Subcutaneous abdominal adipose tissue (tissue), 5 donors: Measurements from ENCODE around the gene PPP2R2D.

Experiments used
- H3K27ac ChIP-seq: one replicate; pipeline ENCODE4 v1.7.0; 2013; ENCODE audit warnings: low read depth, mild to moderate bottlenecking, inconsistent platforms, low read length, moderate library complexity
- H3K27me3 ChIP-seq, 5 donors: one replicate each; pipeline ENCODE4 v1.7.0; 2013; ENCODE audit warnings: low read length in 5 of 5, inconsistent platforms in 1 of 5; ENCODE audit not compliant: control insufficient read depth in 5 of 5, insufficient read depth in 4 of 5
- H3K36me3 ChIP-seq, 5 donors: one replicate each; pipeline ENCODE4 v1.7.0; 2013; ENCODE audit warnings: low read length in 5 of 5; ENCODE audit not compliant: control insufficient read depth in 5 of 5, insufficient read depth in 5 of 5
- H3K4me1 ChIP-seq, 5 donors: one replicate each; pipeline ENCODE4 v1.7.0; 2013; ENCODE audit warnings: low read length in 5 of 5, mild to moderate bottlenecking in 3 of 5, moderate library complexity in 1 of 5; ENCODE audit not compliant: control insufficient read depth in 5 of 5, insufficient read depth in 5 of 5
- H3K4me3 ChIP-seq, 5 donors: one replicate each; pipeline ENCODE4 v1.7.0; 2013; ENCODE audit warnings: low read length in 5 of 5, low read depth in 1 of 5
- H3K9ac ChIP-seq, 5 donors: one replicate each; pipeline ENCODE4 v1.7.0; 2013; ENCODE audit warnings: low read length in 5 of 5, mild to moderate bottlenecking in 4 of 5, moderate library complexity in 3 of 5
- H3K9me3 ChIP-seq, 5 donors: one replicate each; pipeline ENCODE4 v1.7.0; 2013; ENCODE audit warnings: low read length in 5 of 5; ENCODE audit not compliant: control insufficient read depth in 5 of 5
- donor health status: healthy.
- donor health status: healthy.
- donor health status: healthy.
- donor health status: healthy.
- donor health status: healthy.

Gene PPP2R2D

GRCh38 chr10:131888186-131888604 lies 12.6 kb upstream of the PPP2R2D start:
- H3K27ac ChIP-seq, result no peak overlapping the region
- peaks cover 6 to 33% (median 30%) of the 10 kb centered on the region in 5 donors for H3K27me3 ChIP-seq
- no peaks in the 10 kb centered on the region for H3K9me3 ChIP-seq
- H3K36me3 ChIP-seq, result no peaks in the 10 kb centered on the region
- no peak overlapping the region for H3K4me3 ChIP-seq
- peaks cover 0 to 5% (median 3%) of the 10 kb centered on the region in 5 donors for H3K4me1 ChIP-seq
- H3K9ac ChIP-seq, result no peak overlapping the region

GRCh38 chr10:131889755-131890154 lies 11.1 kb upstream of the PPP2R2D start:
- Histone ChIP-seq H3K27ac (no peak overlapping the region), H3K9me3 (no peaks in the 10 kb centered on the region), H3K4me1 (peaks cover 0 to 5% (median 3%) of the 10 kb centered on the region in 5 donors), H3K4me3 (no peak overlapping the region), H3K36me3 (no peaks in the 10 kb centered on the region), H3K9ac (no peak overlapping the region), H3K27me3 (peaks cover 6 to 40% (median 34%) of the 10 kb centered on the region in 5 donors)

GRCh38 chr10:131890276-131891195 lies 10.3 kb upstream of the PPP2R2D start:
- no peaks in the 10 kb centered on the region for H3K36me3 ChIP-seq
- no peak overlapping the region for H3K27ac ChIP-seq
- no peaks in the 10 kb centered on the region for H3K9me3 ChIP-seq
- H3K27me3 ChIP-seq, result peaks cover 7 to 40% (median 38%) of the 10 kb centered on the region in 5 donors
- H3K9ac ChIP-seq, result no peak overlapping the region
- peaks cover 0 to 2% (median 1%) of the 10 kb centered on the region in 5 donors for H3K4me1 ChIP-seq
- H3K4me3 ChIP-seq, result no peak overlapping the region

DNA sequence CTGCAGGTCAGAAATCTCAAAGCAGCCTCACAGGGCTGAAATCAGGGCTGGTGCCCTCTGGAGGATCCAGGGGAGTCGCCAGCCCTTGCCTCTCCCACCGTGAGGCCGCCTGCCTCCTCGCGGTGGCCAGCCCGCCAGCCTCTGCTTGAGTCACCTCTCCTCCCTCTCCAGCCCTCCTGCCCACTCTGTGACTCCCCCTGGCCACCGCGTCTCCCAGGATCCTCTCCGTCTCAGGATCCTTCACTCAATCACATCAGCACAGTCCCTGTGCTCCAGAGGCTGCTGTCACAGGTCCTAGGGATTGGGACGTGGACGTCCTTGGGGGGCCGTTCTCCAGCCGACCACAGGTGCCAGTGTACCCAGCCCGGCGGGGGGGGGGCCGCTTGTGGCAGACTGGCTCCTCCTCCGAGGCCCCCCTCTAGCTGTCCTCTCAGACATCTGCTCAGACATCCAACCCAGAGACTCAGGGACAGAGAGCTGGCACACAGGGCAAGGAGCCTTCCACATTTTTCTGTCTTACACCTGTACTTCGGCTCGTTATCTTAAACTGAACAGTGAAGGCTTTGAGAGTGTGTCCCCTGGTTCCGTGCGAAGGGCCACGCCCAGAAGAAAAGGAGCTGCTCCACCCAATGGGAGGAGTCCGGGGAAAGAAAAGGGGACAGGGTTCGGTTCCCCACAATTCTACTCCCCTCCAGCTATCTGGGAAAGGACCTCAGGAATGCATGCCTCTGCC lies 9.4 kb upstream of the PPP2R2D start:
- Histone ChIP-seq H3K4me1 (no peaks in the 10 kb centered on the region), H3K4me3 (no peak overlapping the region), H3K9me3 (no peaks in the 10 kb centered on the region), H3K27me3 (peaks cover 8 to 38% (median 34%) of the 10 kb centered on the region in 5 donors), H3K27ac (no peak overlapping the region), H3K36me3 (no peaks in the 10 kb centered on the region), H3K9ac (no peak overlapping the region)

DNA sequence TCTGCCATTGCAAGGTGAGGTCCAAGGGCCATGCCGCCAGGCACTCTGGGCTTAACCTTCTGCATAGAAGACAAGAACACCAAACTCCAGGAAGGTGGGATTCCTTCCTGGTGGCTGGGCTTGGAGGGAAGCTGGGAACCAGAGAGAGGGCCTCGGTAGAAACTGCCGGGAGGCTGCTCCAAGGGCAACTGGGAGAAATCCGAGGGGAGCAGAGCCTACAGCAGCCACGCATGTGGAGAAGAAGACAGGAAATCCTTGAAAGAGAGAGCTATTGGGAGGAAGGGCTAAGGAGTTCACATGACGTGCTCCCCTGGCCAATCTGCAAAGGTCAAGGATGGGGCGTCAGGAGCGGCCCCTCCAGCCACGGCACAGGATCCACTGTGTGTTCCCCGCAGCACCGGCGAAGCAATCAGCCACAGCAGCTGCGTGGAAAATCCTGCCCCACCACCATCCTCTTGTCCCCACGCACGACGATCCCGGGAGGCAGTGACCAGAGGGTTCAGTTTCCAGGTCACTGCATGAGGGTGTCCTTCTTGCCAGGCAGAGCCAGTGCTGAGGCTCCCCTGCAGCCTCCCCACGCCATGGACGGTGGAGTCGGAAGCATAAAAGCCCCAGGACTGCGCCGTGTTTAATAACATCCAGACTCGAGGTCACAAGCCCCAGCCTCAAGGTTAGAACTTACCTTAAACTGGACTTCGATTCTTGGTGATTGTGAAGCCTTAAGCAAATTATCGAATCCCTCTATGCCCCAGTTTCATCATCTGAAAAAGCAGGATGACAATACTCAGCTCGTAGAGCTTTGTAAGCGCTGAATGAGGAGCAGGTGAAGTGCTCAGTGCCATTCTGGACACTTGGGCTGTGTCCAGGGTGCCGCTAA lies 8.6 kb upstream of the PPP2R2D start:
- no peaks in the 10 kb centered on the region for H3K4me1 ChIP-seq
- H3K27me3 ChIP-seq, result peaks cover 8 to 38% (median 33%) of the 10 kb centered on the region in 5 donors
- H3K9me3 ChIP-seq, result no peaks in the 10 kb centered on the region
- no peak overlapping the region for H3K4me3 ChIP-seq
- no peak overlapping the region for H3K27ac ChIP-seq
- H3K36me3 ChIP-seq, result no peaks in the 10 kb centered on the region
- H3K9ac ChIP-seq, result no peak overlapping the region

DNA sequence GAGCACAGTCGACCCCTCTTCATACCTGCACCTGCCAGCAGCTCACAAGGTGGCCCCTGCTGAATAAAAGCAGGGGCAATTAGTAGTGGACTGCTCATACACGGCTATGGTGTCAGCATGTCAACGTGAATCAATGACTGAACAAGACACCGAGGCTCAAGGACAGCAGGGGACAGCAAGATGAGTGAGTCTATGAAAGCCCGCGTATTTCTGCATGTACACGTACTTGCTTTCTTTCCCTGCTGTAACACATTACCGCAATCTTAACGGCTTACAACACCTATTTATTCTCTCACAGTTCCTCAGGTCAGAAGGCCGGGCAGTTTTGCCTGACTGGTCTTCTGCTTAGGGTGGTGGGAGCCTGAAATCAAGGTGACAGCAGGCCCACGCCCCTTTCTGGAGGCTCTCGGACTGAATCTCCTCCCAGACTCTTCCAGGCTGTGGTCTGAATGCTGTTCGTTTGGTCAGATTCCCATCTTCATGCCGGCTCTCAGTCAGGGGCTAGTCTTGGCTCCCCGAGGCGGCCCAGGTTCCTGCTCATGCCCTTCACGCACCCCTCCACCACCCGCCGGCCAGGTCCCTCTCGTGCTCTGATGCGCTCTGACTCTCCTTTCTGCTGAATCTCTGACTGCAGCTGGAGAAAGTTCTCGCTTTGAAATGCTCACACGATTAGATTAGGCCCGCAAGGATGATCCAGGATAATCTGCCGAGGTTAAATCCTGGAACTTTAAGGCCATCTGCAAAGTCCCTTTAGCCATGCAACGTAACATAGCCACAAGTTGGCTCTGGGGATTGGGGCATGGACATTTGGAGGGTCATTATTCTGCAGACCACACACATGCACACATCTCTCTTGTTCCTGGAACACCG lies 7.8 kb upstream of the PPP2R2D start:
- Histone ChIP-seq H3K9me3 (no peaks in the 10 kb centered on the region), H3K9ac (no peak overlapping the region), H3K36me3 (no peaks in the 10 kb centered on the region), H3K27me3 (peaks cover 8 to 38% (median 33%) of the 10 kb centered on the region in 5 donors), H3K27ac (no peak overlapping the region), H3K4me3 (no peak overlapping the region), H3K4me1 (no peaks in the 10 kb centered on the region)

GRCh38 chr10:131895116-131895515 lies 5.7 kb upstream of the PPP2R2D start:
- Histone ChIP-seq H3K4me1 (peaks cover 0 to 6% (median 5%) of the 10 kb centered on the region in 5 donors), H3K36me3 (no peaks in the 10 kb centered on the region), H3K4me3 (no peak overlapping the region), H3K27ac (no peak overlapping the region), H3K9ac (no peak overlapping the region), H3K9me3 (no peaks in the 10 kb centered on the region), H3K27me3 (peaks cover 10 to 42% (median 38%) of the 10 kb centered on the region in 5 donors)

DNA sequence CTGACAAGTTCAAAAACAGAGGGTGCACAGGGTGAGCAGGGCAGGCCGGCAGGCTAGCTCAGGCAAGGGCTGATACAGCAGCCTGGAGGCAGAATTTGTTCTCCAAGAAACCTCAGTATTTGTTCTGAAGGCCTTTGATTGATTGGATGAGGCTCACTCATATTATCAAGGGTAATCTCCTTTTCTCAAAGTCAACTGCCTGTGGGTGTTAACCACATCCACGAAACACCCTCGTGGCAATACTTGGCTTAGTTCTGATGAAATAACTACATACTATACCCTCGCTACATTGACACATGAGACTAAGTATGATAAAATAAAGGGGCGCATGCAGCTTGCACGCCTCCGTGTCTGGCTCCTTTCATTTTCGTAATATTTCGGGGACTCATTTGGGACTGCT lies 4.4 kb upstream of the PPP2R2D start:
- Histone ChIP-seq H3K4me3 (no peak overlapping the region), H3K36me3 (no peaks in the 10 kb centered on the region), H3K9me3 (no peaks in the 10 kb centered on the region), H3K27ac (no peak overlapping the region), H3K4me1 (peaks cover 0 to 8% (median 7%) of the 10 kb centered on the region in 5 donors), H3K27me3 (peaks cover 7 to 35% (median 29%) of the 10 kb centered on the region in 5 donors), H3K9ac (no peak overlapping the region)
